Measurements from ENCODE around the gene FAAP20. TPM values are rescaled to one million over a fixed set of nuclear protein-coding genes. Genes with fewer than 3 reads are reported as not detected.

Gene FAAP20
- total and polyA plus RNA-seq, 9 of the 15 experiments (the other 6 are each of a cell fraction or from before 2014, with no cell fraction given): 0.58 to 143 (median 9.9) TPM

GRCh38 chr1:2229037-2229864 is 34.7 kb upstream of the FAAP20 start (continued):
- TF ChIP-seq ZNF592 (IDR thresholded peaks at IDR 0.05): peak; percentile 75; the same call in 1 of the 2 replicates
- TF ChIP-seq RB1 (IDR thresholded peaks at IDR 0.05; ENCODE audit: low read depth): no peak
- TF ChIP-seq VEZF1 (CRISPR knock-in tag; IDR thresholded peaks at IDR 0.05): no peak; the same call in 1 of the 2 replicates
- no peak for TF ChIP-seq BRF2 (IDR thresholded peaks at IDR 0.05; ENCODE audit: borderline replicate concordance, insufficient read depth, insufficient read length)
- TF ChIP-seq RBBP5 (IDR thresholded peaks at IDR 0.05; ENCODE audit: borderline replicate concordance, insufficient read depth, low read length, poor library complexity, severe bottlenecking): peak; percentile 82
- peak; percentile 69 for TF ChIP-seq ZFX (CRISPR knock-in tag; IDR thresholded peaks at IDR 0.05)
- no peak for TF ChIP-seq ZNF407 (IDR thresholded peaks at IDR 0.05; ENCODE audit: low read depth)
- TF ChIP-seq STAG1 (CRISPR knock-in tag; IDR thresholded peaks at IDR 0.05; ENCODE audit: borderline replicate concordance): 0 out of 2 replicates have a peak, but pooled peaks have one; percentile 6
- no peak for TF ChIP-seq KLF10 (CRISPR knock-in tag; IDR thresholded peaks at IDR 0.05)
- TF ChIP-seq ZNF696 (CRISPR knock-in tag; conservative IDR thresholded peaks at IDR 0.05): no peak
